ENCODE results near the gene ST14.
A peak's percentile ranks its signal among the peaks of the same experiment; 100 is the strongest.
"Not testable (repeated sequence)": the region's sequence is repeated elsewhere in the genome, so short reads cannot be mapped to it uniquely, and the experiment has no call there.

The ST14 gene

GRCh38 chr11:130244848-130245247, 85.3 kb downstream of the ST14 start:
- no peak for DNase-seq

- not testable (repeated sequence) for DNase-seq
These were observed 85.8 kb downstream of the ST14 start for GRCh38 chr11:130245375-130245774.

GRCh38 chr11:130246270-130246669, 86.7 kb downstream of the ST14 start:
- DNase-seq = no peak

GRCh38 chr11:130246738-130247137, 87.2 kb downstream of the ST14 start:
- peak; percentile 6 for DNase-seq

GRCh38 chr11:130247319-130247718, 87.7 kb downstream of the ST14 start:
- DNase-seq = no peak

- DNase-seq = no peak
These were observed 89.8 kb downstream of the ST14 start for GRCh38 chr11:130249371-130249770.

- DNase-seq = not testable (repeated sequence)
These were observed 90.3 kb downstream of the ST14 start for GRCh38 chr11:130249929-130250328.

- not testable (repeated sequence) for DNase-seq
These were observed 92.2 kb downstream of the ST14 start for GRCh38 chr11:130251763-130252162.

All from EL (cell line).